ENCODE measurements around the gene MAGOH.

DNA sequence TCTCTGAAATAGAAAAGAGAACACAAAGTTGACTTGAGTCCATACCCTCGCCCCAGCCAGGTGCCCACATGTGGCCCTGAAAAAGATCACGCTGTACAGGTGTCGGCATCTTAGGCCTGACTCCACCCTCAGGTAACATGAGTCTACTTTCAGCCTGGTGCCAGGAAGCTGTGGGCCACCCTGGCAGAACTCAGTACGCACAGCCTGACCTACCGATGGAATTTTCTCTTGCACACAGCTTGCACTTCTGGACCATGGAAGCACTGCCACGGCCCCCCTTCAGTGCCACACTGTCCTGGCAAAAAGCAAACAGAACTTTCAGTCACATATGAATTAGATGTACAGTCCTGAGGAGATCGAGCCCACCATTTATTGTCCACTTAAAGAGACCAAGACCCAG, 20.1 kb downstream of the MAGOH start:
- TF ChIP-seq, protein P1, sequence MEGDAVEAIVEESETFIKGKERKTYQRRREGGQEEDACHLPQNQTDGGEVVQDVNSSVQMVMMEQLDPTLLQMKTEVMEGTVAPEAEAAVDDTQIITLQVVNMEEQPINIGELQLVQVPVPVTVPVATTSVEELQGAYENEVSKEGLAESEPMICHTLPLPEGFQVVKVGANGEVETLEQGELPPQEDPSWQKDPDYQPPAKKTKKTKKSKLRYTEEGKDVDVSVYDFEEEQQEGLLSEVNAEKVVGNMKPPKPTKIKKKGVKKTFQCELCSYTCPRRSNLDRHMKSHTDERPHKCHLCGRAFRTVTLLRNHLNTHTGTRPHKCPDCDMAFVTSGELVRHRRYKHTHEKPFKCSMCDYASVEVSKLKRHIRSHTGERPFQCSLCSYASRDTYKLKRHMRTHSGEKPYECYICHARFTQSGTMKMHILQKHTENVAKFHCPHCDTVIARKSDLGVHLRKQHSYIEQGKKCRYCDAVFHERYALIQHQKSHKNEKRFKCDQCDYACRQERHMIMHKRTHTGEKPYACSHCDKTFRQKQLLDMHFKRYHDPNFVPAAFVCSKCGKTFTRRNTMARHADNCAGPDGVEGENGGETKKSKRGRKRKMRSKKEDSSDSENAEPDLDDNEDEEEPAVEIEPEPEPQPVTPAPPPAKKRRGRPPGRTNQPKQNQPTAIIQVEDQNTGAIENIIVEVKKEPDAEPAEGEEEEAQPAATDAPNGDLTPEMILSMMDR (IDR thresholded peaks at IDR 0.05; ENCODE audit: low read length), result no peak
- TF ChIP-seq EZH2 (IDR thresholded peaks at IDR 0.05; ENCODE audit: borderline replicate concordance, low read length), result no peak
